Subcutaneous abdominal adipose tissue (tissue), 5 donors: ENCODE data around the gene BRD2.
A peak's percentile ranks its signal among the peaks of the same experiment; 100 is the strongest.

Experiments
- H3K27ac ChIP-seq: one replicate; pipeline ENCODE4 v1.7.0; 2013; ENCODE audit warnings: low read depth, mild to moderate bottlenecking, inconsistent platforms, low read length, moderate library complexity
- H3K27me3 ChIP-seq, 5 donors: one replicate each; pipeline ENCODE4 v1.7.0; 2013; ENCODE audit warnings: low read length in 5 of 5, inconsistent platforms in 1 of 5; ENCODE audit not compliant: control insufficient read depth in 5 of 5, insufficient read depth in 4 of 5
- H3K36me3 ChIP-seq, 5 donors: one replicate each; pipeline ENCODE4 v1.7.0; 2013; ENCODE audit warnings: low read length in 5 of 5; ENCODE audit not compliant: control insufficient read depth in 5 of 5, insufficient read depth in 5 of 5
- H3K4me1 ChIP-seq, 5 donors: one replicate each; pipeline ENCODE4 v1.7.0; 2013; ENCODE audit warnings: low read length in 5 of 5, mild to moderate bottlenecking in 3 of 5, moderate library complexity in 1 of 5; ENCODE audit not compliant: control insufficient read depth in 5 of 5, insufficient read depth in 5 of 5
- H3K4me3 ChIP-seq, 5 donors: one replicate each; pipeline ENCODE4 v1.7.0; 2013; ENCODE audit warnings: low read length in 5 of 5, low read depth in 1 of 5
- H3K9ac ChIP-seq, 5 donors: one replicate each; pipeline ENCODE4 v1.7.0; 2013; ENCODE audit warnings: low read length in 5 of 5, mild to moderate bottlenecking in 4 of 5, moderate library complexity in 3 of 5
- H3K9me3 ChIP-seq, 5 donors: one replicate each; pipeline ENCODE4 v1.7.0; 2013; ENCODE audit warnings: low read length in 5 of 5; ENCODE audit not compliant: control insufficient read depth in 5 of 5
- donor health status: healthy.
- donor health status: healthy.
- donor health status: healthy.
- donor health status: healthy.
- donor health status: healthy.

Gene BRD2

GRCh38 chr6:33024521-33024920, 56.1 kb downstream of the BRD2 start:
- Histone ChIP-seq H3K4me3 (no peak overlapping the region), H3K27ac (no peak overlapping the region), H3K36me3 (no peaks in the 10 kb centered on the region), H3K4me1 (peaks cover 5 to 21% (median 10%) of the 10 kb centered on the region in 5 donors), H3K9ac (no peak overlapping the region), H3K27me3 (no peaks in the 10 kb centered on the region), H3K9me3 (no peaks in the 10 kb centered on the region)

DNA sequence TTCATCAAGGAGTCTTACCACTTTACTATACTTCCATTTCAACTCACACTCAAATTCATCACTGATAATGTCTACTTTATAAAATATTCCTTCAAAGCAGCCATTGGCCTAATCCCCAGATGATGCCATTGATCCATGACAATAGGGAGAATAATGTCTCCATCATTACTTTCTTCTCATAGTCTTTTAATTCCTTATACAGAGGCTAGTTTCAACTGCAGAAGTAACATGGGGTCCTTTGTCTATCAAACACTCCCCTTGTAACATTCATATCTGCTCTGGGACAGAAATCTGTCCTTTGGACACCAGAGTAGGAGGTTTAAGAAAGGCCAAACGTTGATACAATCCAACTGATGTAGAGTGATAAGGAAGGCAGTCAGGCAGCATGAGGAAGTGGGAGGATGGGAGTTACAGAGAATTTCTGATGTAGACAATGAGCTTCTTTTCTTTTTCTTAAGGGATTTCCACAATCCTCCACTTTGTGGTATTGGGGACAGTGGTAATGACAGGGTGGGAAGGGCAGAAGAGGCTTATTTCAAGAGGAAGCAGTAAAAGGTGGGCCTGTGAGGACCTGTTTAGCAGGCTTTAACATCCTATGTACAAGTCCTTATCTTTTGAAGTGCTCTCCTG, 59.9 kb downstream of the BRD2 start:
- H3K36me3 ChIP-seq, result no peaks in the 10 kb centered on the region
- H3K27me3 ChIP-seq, result no peaks in the 10 kb centered on the region
- H3K4me1 ChIP-seq, result peaks cover 0 to 14% (median 0%) of the 10 kb centered on the region in 5 donors
- H3K27ac ChIP-seq, result no peak overlapping the region
- H3K9ac ChIP-seq, result no peak overlapping the region
- H3K9me3 ChIP-seq, result no peaks in the 10 kb centered on the region
- no peak overlapping the region for H3K4me3 ChIP-seq

DNA sequence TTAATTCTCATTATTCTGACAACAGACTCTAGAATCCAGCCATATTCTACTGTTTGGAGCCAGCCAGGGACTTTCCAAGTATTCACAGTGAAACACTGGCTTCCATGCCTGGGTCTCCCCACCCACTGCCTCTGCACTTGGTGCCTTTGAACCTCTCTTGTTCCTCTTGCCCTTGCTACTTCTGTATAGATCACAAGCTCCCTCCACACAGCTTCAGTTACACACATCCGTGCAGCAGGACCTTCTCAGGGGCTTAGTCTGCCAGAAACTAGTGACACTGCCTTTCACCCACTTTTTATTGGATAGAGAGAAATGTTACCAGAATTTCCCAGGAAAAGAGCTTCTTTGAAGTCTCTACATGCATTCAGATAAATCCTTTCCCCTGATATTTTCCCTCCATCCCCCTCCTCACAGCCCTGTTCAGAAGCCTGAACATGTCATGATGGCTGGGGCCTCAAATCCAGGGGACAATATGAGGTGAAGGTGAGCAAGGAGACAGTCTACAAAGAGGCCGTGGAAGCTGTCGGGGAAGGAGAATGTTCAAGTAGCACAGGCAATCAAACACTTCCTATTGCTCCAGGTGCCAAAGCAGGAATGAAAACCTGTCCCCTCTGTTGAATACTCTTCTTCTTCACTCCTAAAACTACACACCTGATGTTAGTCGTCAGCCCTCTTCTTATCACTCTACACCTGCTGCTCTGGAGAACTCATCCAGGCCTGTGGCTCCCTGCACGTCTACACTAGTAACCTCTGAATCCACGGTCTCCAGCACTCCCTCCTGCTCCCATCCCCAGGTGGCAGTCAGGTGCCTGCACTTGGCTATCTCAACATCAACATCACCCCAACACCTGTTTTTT, 61.2 kb downstream of the BRD2 start:
- H3K27ac ChIP-seq, result peak overlapping the region; percentile 17
- H3K4me1 ChIP-seq, result peaks cover 0 to 14% (median 0%) of the 10 kb centered on the region in 5 donors
- no peaks in the 10 kb centered on the region for H3K27me3 ChIP-seq
- H3K9ac ChIP-seq, result peak overlapping the region in 1 of 5 donors; percentile 33
- H3K36me3 ChIP-seq, result no peaks in the 10 kb centered on the region
- H3K9me3 ChIP-seq, result no peaks in the 10 kb centered on the region
- no peak overlapping the region for H3K4me3 ChIP-seq

DNA sequence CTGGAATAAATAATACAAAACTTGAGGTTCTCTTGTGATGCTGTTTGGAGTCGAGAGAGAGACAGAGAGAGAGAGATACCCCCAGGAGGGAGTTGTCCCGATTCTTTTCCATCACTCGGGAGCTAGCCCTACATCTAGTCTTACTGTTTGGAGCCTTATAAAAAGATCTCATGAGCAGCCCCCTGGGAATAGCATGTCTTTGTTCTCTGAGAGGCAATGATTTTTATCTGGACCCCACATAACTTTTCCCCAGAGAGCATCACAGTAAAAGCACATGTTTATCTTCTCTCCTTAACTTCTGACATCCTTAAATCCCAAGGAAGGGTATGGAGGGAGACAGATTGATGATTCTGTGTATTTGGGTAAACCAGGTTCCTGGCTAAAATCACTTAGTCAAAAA, 61.9 kb downstream of the BRD2 start:
- no peaks in the 10 kb centered on the region for H3K36me3 ChIP-seq
- H3K27me3 ChIP-seq, result no peaks in the 10 kb centered on the region
- no peak overlapping the region for H3K9ac ChIP-seq
- peak overlapping the region; percentile 17 for H3K27ac ChIP-seq
- H3K4me3 ChIP-seq, result no peak overlapping the region
- H3K9me3 ChIP-seq, result no peaks in the 10 kb centered on the region
- H3K4me1 ChIP-seq, result peaks cover 0 to 14% (median 0%) of the 10 kb centered on the region in 5 donors
